ENCODE data around the gene GBP4.
A peak's percentile ranks its signal among the peaks of the same experiment; 100 is the strongest.

The GBP4 gene

DNA sequence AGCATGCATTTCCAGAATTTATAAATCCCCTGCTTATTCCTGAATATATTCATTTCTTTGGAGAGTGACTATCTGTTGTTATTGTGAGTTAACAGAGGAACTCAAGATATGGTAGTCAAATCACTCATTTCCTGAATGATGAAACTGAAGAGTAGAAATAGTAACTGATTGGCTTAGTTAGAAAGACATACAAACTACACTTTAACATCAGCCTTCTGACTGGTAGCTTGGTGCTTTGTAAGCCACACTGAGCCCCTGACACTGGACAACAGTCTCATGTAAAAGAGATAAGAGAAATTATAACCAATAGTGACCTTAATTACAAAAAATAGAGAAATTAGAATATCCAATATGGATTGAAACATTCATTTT lies 27.7 kb downstream of the GBP4 start:
- no peak for DNase-seq

DNA sequence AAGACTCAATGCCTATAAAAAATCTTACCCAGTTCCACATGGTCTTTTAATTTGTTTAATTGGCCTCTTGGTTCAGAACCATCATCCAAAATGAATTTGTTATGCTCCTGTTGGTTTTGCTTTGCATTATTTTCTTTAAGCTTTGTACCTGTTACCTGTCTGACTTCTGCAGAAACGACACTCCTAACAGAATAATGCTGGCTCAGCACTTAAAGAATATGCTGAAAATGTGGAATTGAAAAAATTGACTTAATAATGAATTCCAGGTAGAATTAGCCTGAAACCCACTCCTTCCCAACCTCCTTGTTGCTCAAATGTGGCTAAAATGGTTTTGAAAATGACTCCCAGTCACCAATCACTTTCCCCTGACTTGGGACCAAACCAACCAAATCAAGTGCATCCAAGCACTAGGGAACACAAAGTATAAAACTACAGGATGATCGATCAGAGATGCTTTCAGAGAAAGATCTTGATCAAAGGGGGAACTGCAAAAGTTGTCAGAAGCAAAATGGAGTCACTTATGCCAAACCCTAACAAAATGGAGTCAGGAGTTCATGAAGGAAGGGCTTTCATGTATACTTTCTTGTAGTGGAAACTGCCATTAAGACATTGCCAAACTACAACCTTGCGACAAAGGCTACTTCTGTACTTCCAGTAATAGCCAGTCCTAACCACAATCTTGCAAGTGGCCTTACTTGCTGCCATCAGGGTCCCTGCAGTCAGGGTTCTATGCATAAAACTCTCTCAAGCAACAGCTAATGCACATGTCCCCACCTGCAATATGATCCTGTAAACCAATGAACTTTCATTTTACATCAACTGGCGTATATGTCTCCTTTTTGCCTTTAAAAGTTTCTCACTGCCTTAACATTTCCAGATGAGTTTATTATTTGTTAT lies 28.3 kb downstream of the GBP4 start:
- DNase-seq: no peak

DNA sequence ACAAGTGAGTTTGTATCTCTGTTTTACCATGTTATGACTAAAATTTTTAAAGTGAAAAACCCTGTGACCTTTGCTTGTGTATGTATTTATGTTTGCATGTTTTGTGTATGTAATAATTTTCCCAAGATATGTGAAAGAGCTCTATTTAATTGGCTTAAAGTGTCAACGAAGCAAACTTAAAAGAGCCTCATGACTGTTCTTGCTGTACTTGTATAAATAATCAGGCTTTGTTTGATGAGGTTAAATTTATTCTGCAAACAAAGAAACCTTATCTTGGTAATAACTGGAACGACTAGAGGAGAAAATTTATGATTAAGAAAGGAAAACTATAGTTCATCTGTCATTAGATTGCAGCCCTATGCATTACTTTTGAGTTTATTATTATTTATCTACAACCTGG lies 29.6 kb downstream of the GBP4 start:
- no peak for DNase-seq

DNA sequence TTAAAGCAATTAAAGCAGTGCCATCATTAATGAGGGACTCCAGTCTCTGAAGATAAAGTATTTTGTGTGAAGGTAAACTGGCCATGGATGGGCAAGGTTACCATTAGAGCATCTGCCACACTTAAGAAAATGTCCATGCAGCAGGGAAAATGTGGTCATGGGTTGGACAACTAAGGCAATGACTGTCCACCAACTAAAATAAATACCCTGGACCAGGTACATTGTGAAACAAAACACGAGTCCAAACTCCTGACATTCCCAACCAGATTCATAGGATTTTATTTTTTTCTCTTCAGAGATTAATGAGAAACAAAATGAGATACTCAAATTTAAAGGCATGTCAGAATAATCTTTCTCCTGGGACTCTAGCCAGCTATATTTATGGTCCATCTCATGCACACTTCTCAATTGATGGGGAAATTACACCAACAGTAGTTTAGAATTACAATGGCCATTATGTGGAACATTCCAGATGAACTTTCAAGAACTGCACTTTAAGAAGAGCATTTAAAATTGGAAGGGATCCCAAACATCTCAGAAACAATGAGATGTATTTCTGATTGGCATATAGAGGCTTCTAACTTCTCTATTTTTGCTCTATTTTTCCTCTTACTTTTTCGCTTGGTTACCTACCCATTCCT lies 31.0 kb downstream of the GBP4 start:
- DNase-seq: no peak

DNA sequence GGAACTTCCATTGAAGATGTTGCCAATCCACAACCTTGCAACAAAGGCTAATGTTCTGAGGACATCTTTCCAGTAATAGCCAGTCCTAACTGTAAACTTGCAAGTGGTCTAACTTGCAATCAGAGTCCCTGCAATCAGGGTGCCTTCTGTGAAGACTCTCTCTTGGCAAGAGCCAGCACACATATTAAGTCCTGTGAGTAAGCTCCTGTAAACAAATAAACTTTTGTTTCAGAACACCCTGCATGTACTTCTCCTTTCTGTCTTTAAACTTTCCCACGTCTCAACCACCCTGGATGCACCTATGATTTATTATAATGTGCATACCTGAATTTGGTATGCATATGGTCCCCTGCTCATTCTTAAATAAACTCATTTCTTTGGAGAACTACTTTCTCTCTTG lies 32.0 kb downstream of the GBP4 start:
- DNase-seq: no peak

DNA sequence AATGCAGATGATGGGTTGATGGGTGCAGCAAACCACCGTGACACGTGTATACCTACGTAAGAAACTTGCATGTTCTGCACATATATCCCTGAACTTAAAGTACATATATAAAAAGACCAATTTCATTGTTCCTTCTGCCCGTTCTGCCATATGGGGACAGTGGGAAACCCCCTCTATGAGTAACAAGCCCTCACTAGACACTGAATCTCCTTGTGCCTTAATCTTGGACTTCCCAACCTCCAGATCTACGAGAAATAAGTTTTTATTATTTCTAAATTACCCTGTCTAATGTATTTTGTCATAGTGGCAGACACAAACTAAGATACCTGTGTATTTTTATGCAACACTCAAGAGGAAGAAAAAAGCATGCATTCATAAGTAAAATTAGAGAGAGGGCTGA lies 32.9 kb downstream of the GBP4 start:
- no peak for DNase-seq

DNA sequence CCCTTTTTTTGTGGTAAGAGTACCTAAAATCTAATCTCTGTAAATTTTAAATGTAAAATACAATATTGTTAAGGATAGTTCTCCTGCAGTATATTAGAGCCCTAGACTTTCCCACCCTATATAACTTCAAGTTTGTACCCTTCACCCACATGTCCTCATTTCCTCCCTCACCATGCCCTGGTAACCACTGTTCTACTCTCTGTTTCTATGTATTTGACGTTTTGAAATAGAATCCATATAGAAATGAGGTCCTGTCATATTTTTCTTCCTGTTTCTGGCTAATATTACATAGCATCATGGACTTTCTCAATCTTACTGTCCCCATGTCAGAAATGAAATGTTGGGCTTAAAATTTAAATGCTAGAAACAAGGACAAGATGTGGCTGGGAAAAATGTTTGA lies 47.7 kb downstream of the GBP4 start:
- DNase-seq: no peak

DNA sequence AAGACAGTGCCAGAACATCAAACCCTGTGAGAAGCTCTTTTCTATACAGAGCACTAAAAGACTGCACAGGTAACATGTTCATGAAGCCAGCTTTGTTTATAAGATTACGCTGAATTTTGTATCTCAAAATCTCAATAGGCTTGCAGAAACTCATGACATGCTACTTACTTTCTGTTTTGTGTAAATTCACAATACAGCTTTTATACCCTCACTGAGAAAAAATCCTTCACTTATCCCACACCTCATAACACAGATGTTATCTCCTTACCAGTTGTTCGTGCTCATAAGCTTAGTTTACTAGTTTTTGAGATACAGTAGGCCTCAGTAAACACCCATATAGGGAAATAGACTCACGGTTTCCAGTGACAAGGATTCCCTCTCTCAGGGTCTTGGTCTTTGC lies 48.8 kb downstream of the GBP4 start:
- no peak for DNase-seq

DNA sequence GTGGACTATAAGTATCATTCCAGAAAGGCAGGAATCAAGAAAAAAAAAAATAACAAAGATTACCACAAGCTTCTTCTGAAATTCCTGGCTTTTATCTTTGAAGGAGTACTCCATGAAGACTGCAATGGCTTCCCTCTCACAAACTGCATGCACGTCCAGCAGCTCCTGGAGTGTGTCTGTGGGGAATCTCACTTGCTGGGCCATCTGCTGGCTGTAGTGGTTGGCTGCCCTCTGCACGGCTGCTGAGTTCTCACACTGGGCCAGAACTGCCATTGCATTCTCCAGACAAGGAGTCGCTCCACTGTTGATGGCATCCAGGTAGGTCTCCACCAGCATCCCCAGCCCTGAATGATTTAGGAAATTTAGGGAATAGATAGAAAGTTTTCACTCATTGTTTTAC lies 49.5 kb downstream of the GBP4 start:
- peak; percentile 11 for DNase-seq

DNA sequence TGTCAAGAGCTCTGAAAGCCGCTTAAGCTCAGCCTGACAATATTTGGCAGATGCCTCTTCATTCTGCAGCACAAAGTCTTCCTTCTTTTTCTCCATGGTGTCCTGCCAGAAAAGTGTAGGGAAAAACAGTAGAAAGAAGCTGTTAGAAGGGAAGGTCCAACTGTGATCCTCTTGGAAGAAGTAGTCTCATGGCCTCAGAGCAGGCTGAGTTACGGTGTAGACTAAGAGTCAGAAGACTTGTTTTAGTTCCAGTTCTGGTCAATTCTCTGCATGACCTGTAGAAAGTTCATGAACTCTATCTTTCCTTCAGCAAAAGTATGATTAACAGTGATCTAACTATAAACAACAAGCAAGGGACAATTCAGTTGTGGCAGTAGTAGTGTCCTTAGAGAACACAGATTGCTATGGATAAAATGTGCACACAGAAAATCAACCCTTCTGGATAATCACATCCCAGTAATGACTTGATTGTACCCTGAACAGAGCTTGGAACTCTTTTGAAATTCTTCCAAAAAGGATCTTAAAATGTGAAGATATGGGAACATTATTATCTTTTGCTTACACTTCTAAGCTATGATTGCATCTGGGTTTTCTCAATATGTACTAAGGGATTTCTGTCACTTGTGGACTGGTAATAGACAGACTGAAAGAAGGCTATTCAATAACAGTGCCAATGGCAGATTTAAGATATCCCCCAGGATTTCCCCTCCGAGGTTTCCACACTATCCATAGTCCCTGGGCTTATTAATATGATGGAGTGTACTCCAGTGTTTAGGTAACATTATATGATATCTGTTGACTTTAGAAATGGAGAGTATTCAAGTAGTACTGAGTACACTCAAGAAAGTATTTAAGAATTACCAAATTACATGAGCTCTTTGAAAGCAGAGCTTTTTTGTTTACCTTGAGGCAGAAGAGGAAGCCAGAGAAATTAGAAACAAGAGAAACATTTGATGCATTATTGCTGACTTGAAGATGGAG lies 50.8 kb downstream of the GBP4 start:
- DNase-seq: no peak

DNA sequence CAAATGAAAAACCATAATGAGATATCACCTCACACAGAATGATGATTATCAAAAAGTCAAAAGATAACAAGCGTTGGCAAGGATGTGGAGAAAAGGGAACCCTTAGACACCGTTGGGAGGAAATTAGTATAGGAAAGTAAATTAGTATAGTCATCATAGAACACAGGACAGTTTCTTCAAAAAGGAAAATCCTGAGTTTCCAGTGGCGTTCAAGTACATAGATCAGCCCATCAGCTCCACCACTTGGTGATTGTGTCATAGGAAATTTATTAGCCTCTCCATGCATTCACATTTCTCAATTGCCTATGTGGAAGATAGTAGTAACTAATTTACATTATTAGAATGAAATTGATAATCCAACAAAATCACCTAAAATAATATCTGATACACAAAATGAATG lies 52.0 kb downstream of the GBP4 start:
- no peak for DNase-seq

DNA sequence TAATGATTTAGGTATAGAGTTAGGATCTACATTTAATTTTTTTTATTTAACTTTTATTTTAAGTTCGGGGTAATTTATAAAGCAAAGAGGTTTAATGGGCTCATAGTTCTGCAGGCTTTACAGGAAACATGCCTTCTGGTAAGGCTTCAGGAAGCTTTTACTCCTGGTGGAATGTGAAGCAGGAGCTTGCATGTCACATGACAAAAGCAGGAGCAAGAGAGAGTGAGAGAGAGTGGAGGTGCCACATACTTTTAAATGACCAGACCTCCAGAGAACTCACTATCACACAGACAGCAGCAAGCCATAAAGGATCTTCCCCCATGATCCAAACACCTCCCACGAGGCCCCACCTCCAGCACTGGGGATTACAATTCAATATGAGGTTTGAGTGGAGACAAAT lies 55.3 kb downstream of the GBP4 start:
- DNase-seq: no peak

DNA sequence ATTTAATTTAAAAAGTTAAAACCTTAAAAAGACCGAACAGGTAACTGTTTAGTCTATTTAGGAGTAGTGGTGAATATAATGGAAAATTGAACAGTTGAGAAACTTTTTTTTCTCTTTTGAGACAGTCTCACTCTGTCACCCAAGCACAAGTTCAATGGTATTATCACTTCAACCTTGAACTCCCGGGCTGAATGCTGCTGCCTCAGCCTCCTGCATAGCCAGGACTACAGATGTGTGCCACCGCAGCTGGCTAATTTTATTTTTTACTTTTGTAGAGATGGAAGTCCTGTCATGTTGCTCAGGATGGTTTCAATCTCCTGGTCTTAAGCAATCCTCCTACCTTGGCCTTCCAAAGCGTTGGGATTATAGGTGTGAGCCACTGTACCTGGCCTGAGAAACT lies 56.6 kb downstream of the GBP4 start:
- no peak for DNase-seq

DNA sequence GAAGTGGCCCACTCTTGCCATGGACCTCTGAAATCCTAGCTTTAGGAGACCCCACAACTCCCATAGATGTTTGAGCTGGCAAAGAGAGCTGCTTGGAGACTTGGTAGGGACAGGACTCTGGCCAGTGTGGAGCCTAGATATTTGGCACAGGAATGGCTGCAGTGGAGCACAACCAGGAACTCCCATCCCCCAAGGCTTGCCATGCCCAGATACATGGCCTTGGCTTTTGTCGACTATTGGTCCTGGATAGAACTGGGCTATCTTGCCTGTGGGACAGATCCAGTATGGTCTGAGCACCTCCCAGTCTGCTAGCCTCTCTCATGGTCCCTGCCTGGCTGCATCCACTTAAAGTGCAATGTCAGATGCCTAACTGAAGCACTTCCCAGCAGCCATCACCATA lies 65.0 kb downstream of the GBP4 start:
- no peak for DNase-seq
